HG02884 (cell line): ENCODE data around the gene COL19A1.
"Not testable (repeated sequence)": the region's sequence is repeated elsewhere in the genome, so short reads cannot be mapped to it uniquely, and the experiment has no call there.

ENCODE experiments used
- ATAC-seq: cut with Tn5 transposase; IDR thresholded peaks from one replicate; pipeline ENCODE4 v1.9.1; 2021; ENCODE audit warnings: mild to moderate bottlenecking, moderate library complexity; ENCODE audit not compliant: unreplicated experiment

Gene COL19A1

GRCh38 chr6:69866770-69867638 lies 648 bp downstream of the COL19A1 start:
- ATAC-seq: peak; percentile 58

- no peak for ATAC-seq
These were observed 1.3 kb downstream of the COL19A1 start for GRCh38 chr6:69867639-69867976.

DNA sequence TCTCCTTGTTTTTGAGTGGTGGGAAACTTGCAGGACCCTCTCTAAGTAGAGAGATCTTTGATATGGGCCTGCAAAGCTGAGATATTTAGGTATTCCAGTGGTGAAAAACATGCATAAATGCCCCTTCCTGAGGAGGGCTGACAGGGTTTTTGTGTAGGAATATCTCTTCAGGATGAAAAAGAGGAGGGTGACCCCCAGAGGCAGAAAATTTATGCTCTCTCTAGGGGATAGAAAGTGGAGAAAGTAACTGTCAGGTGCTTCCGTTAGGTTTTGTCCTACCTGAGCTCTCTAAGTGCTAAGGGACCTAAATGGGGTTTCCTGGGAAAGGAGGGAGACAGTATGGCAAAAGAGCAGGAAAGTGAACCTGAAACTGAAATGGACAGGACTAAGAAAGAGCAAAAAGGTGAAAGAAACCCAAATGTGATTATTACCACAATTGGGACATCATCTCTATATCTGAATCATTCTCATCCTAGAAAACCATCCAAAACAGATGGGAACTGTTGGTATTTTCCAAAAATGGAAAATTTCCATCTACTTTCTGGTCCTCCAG lies 2.0 kb downstream of the COL19A1 start:
- no peak for ATAC-seq

DNA sequence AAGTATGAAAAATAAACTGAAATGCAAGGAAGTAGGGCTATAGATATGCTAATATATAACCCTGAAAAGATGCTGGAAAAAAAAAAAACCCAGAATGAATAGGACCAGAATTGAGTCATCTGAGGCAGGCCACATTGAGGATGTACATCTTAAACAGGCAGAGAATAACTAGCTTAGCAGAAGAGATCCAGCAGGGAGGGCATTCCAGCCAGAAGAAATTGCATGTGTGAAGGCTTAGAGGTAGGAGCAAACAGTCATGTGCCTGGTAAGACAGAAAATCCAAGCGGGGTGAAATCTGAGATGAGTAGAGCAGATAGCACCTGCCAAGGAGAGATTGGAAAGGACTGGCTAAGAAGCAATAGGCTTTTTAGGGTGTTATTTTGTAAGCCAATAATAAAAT lies 2.6 kb downstream of the COL19A1 start:
- ATAC-seq: no peak

GRCh38 chr6:69871107-69871506 lies 4.8 kb downstream of the COL19A1 start:
- ATAC-seq: no peak

DNA sequence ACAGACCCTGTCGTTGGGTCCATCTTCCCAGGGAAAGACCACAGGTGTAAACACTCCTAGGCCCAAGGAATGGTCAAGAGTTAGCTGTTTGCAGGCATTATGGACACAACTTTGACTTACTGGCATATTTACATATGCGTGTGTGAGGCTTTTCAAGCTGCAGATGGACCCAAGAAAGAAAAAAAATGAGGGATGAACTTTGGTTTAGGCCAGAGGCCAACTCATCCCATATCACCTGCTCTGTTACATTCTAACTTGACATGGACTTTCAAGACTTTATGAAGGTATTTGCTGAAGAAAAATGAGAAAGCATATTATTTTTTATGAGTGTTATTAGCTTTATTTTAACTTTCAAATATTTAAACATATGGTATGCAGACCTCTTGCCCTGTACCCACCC lies 6.9 kb downstream of the COL19A1 start:
- no peak for ATAC-seq

DNA sequence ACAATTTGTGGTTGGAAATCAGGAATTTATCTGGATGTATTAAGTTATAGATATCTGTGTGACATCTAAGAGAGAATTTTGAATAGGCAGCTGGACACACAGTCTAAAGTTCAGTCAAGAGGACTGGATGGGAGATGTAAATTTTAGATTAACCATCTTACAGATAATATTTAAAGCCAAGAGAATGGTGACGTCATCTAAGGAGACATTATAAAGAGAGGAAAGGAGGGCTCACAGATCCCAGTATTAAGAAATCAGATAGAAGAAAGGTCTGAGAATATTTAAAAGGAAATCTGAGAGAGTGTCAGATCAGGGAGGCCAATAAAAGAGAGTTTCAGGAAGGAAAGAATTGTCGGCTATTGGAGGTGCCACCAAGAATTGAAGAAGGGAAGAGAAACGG lies 9.4 kb downstream of the COL19A1 start:
- no peak for ATAC-seq

DNA sequence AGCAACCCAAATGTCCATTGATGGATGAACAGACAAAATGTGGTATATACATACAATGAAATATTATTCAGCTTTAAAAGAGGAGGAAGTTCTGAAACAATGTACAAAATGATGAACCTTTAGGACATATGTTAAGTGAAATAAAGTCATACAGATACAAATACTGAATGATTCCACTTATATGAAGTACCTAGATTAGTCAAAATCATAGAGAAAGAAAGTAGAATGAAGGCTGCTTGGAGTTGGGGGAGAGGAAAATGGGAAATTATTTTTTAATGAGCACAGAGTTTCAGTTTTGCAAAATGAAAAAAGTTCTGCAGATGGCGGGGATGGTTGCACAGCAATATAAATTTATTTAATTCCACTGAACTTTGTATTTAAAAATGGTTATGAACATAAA lies 12.4 kb downstream of the COL19A1 start:
- ATAC-seq: no peak

GRCh38 chr6:69880601-69881000 lies 14.2 kb downstream of the COL19A1 start:
- ATAC-seq: peak; percentile 34

- ATAC-seq: peak; percentile 80
These were observed 15.2 kb downstream of the COL19A1 start for GRCh38 chr6:69881322-69882151.

DNA sequence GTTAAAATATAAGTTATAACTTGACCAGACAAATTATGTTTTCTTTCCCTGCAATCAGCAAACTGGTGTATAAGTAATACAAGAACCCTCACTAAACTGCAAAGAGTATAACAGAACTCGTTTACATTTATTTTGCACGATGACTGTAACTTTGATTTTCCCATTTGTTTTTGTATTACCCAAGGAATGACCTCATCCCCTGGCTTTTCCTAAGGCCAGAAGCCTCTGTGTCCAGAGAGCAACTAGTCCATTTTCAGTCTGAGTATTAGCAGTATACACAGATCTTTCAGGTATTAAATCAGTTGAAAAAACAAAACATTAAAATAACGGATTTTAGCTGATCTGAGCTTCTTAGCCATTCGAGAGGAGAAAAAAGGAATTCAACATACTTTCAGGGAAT lies 17.2 kb downstream of the COL19A1 start:
- ATAC-seq: no peak

- ATAC-seq: no peak
These were observed 17.9 kb downstream of the COL19A1 start for GRCh38 chr6:69884231-69884630.

GRCh38 chr6:69887026-69887425 lies 20.7 kb downstream of the COL19A1 start:
- ATAC-seq: no peak

DNA sequence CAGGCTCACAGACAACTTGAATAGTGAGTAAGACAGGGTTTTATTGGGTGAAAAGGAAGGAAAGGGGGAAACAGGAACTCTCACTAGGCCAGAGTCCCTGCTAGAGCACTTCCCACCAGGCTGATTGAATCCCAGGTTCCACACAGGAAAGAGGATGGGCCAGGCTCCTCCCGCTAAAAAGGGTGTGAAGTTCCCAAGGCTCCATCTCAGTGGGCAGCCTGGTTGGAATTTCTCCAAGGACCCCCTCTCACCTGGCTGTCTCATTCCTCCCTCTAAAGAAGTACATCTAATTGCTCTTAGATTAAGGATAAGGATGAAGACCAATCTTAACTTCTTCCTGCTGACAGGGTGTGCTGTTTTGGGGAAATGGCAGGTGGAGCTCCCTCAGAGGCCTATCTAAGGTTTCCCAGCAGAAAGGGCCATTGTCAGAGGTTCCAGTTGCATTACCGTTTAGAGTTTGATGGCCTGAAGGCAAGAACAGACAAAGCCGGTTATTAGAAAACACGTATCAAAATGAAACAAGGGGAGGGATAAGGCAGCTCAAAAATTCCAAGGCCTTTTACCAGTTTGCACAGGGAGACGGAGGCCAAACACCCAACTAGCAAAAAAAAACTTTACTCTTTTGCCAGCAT lies 21.5 kb downstream of the COL19A1 start:
- no peak for ATAC-seq

DNA sequence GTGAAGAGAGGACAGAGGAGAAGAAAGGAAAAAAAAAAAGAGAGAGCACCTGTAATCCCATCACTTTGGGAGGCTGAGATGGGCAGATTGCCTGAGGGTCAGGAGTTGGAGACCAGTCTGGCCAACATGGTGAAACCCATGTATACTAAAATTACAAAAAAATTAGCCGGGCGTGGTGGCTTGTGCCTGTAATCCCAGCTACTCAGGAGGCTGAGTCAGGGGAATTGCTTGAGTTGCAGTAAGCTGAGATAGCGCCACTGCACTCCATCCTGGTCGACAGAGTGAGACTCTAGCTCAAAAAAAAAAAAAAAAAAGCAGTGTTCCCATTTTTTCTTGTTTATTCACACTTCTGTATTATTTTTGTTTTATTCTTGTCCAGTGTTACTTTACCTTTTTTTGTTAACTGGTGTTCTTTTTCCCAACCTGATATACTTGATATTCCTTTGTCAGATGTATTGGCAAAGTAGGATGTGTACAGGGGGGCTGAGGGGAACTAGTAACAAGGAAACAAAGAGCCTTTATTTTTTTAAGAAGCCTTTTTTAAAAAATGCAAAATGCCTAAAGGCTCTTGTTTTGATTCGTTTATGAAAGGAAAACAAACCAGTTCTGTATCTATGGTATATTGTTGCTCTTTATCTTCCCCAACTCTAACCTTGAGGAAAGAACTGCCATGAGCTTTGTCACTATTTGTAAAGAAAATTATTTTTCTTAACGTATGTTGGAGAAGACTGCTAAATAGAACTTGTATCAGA lies 22.3 kb downstream of the COL19A1 start:
- no peak for ATAC-seq

GRCh38 chr6:69889234-69889974 lies 23.0 kb downstream of the COL19A1 start:
- not testable (repeated sequence) for ATAC-seq

DNA sequence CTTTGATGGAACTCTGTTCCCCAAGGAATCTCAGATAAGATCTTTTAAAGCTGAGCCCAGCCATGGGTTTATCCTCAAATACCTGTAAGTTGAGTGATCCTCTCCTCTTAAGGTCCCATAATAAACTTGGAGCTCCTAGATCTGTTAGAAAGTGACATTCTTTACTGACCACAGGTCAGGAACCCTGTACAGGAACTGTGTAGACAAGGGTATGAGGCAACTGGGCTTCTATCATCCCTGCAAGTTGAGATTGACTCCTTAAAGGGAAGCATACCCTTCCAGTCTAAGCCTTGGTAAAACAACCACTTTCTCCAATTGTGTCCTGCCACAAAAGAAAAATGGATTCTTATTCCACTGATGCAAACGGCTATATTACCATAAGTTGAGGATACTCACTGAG lies 26.2 kb downstream of the COL19A1 start:
- not testable (repeated sequence) for ATAC-seq

- not testable (repeated sequence) for ATAC-seq
These were observed 26.9 kb downstream of the COL19A1 start for GRCh38 chr6:69893266-69893665.

DNA sequence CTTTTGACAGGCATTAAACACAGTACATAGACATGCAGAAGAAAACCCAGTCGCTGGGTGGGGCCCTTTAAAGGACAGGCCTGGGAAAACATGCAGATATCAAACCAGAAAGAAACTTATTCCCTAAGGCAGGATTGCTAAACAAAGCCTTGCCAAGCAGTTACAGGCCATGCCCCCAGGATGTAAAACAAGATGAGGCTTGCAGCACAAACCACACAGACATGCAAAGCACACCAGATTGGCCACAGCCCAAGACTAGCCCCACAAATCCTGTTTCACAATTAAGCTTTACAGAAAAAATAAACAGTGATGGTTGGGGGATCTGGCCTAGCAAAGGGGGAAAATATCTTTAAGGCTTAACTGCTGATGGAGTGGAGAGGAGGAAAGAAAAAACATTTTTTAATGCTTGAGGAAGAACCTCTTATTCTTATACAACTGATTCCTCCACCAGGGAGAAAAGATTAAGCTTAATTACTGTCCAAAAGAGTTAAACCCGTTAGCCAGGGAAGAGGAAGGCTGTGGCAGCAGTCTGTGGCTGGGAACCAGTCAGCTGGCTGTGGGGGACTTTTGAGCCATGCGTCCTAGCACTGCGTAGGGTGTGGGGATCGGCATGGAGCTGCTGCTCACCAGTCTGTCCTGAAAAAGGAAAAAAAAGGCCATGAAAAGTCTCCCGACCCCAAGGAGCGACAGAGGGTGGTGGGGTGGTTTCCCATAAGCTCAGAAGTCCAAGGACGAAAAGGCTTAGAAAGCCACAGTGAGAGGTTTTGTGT lies 28.4 kb downstream of the COL19A1 start:
- peak; percentile 51 for ATAC-seq
